ENCODE results near the gene EGFR. TPM values are rescaled to one million over a fixed set of nuclear protein-coding genes. Genes with fewer than 3 reads are reported as not detected.

EGFR gene
- total RNA-seq, 1 donor from 2014 or later = 12.8 TPM

DNA sequence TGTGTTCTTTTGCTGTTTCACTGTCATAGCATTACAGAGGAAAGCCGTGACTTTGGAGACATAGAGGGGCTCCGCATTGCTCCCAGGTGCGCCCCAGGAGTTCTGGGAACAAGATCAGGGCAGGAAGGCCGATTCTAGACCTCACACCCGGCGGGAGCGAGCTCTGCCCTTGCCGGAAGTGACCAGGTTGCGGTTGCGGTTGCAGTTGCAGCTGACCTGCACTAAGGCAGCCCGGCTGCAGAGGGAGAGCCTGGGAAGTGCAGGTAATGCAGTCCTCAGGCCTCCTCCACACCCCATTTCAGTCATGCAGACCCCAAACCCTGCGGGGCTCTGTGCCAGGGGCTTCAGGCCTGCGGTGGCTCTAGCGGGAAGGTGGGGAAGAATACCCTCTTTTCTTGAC, 216.3 kb downstream of the EGFR start:
- Mint-ChIP-seq H3K9me3 (ENCODE audit: unreplicated experiment) (peaks cover 7% of the 10 kb centered on the region), H3K27me3 (ENCODE audit: unreplicated experiment) (no peaks in the 10 kb centered on the region), H3K4me1 (ENCODE audit: low read depth, unreplicated experiment) (peaks cover 8% of the 10 kb centered on the region), H3K36me3 (ENCODE audit: unreplicated experiment) (peaks cover 5% of the 10 kb centered on the region), H3K4me3 (ENCODE audit: unreplicated experiment) (no peak overlapping the region), H3K27ac (ENCODE audit: unreplicated experiment) (no peak overlapping the region)
- TF ChIP-seq, protein P1, sequence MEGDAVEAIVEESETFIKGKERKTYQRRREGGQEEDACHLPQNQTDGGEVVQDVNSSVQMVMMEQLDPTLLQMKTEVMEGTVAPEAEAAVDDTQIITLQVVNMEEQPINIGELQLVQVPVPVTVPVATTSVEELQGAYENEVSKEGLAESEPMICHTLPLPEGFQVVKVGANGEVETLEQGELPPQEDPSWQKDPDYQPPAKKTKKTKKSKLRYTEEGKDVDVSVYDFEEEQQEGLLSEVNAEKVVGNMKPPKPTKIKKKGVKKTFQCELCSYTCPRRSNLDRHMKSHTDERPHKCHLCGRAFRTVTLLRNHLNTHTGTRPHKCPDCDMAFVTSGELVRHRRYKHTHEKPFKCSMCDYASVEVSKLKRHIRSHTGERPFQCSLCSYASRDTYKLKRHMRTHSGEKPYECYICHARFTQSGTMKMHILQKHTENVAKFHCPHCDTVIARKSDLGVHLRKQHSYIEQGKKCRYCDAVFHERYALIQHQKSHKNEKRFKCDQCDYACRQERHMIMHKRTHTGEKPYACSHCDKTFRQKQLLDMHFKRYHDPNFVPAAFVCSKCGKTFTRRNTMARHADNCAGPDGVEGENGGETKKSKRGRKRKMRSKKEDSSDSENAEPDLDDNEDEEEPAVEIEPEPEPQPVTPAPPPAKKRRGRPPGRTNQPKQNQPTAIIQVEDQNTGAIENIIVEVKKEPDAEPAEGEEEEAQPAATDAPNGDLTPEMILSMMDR (IDR thresholded peaks at IDR 0.05; ENCODE audit: partially characterized antibody, unreplicated experiment) = no peak
- DNase-seq = no peak

DNA sequence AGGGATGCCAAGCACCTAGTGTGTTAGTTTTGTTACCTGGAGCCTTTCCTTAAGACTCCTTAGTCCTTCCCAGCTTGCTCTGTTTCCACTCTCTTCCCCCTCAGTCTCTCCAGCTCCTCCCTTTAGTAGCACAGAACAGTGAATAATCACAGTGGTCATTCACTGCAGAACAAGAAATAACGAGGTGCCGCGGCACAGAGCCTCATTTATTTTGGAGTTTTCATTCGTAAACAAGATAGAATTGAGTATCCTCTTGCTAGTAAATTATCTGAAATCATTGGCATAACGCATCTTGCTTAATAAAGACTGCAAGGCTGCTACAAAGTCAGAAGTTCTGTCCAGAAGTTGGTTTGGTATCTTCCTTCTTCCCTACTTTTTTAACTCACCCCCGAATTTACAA, 217.0 kb downstream of the EGFR start:
- Mint-ChIP-seq H3K9me3 (ENCODE audit: unreplicated experiment) (peaks cover 5% of the 10 kb centered on the region), H3K27ac (ENCODE audit: unreplicated experiment) (no peak overlapping the region), H3K4me1 (ENCODE audit: low read depth, unreplicated experiment) (peaks cover 8% of the 10 kb centered on the region), H3K27me3 (ENCODE audit: unreplicated experiment) (no peaks in the 10 kb centered on the region), H3K36me3 (ENCODE audit: unreplicated experiment) (no peaks in the 10 kb centered on the region), H3K4me3 (ENCODE audit: unreplicated experiment) (no peak overlapping the region)
- TF ChIP-seq, protein P1 (IDR thresholded peaks at IDR 0.05; ENCODE audit: partially characterized antibody, unreplicated experiment) = no peak
- DNase-seq = no peak

DNA sequence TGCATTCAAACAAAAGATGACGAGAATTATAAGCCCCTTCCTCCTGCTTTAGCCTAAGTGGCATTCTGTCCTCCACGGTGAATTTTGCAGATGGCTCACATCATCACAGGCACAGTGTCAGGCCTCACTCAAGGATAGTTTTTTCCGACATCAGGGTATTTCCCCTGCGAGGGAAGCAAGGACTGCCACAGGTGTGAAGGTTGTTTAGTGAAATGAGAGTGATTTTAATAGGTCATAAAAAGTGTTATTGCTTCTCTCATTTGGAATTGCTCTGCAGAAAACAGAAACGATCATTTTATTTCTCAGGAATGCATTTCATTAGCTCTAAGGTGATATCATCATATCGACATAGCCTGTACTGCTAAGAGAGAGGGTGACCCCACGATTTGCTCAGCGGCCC, 217.7 kb downstream of the EGFR start:
- H3K36me3 Mint-ChIP-seq (ENCODE audit: unreplicated experiment) = no peaks in the 10 kb centered on the region
- TF ChIP-seq, protein P1 (IDR thresholded peaks at IDR 0.05; ENCODE audit: partially characterized antibody, unreplicated experiment) = no peak
- peaks cover 5% of the 10 kb centered on the region for H3K9me3 Mint-ChIP-seq (ENCODE audit: unreplicated experiment)
- no peak overlapping the region for H3K4me3 Mint-ChIP-seq (ENCODE audit: unreplicated experiment)
- no peak for DNase-seq
- H3K27ac Mint-ChIP-seq (ENCODE audit: unreplicated experiment) = no peak overlapping the region
- H3K27me3 Mint-ChIP-seq (ENCODE audit: unreplicated experiment) = no peaks in the 10 kb centered on the region
- H3K4me1 Mint-ChIP-seq (ENCODE audit: low read depth, unreplicated experiment) = peaks cover 8% of the 10 kb centered on the region

DNA sequence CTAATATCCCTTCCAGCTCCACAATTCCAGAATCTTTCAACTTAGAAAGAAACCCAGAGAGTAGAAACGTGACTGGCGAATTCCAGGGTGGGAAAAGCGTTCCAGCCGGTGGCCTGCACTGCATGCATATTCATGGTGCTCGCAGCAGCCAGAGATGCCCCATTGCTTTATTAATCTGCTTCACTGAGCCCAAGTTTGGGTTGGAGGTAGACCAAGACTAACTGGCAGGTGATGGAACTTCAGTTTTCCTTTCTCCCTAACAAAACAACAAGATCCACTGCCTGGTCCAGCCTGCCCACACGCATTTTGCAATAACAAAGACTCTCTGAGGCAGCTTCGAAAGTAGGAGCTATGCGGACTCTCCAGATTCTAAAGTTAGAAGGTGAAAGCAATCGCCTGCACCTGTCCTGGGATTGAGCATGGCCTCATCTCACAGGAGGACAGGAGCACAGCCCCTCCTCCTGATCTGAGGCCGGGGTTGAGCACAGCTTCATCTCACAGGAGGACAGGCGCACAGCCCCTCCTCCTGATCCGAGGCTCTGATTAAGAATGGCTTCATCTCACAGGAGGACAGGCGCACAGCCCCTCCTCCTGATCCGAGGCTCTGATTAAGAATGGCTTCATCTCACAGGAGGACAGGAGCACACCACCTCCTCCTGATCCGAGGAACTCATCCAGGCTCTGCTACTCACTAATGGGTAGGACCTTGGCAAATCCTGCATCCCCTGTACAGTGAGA, 218.5 kb downstream of the EGFR start:
- TF ChIP-seq, protein P1 (IDR thresholded peaks at IDR 0.05; ENCODE audit: partially characterized antibody, unreplicated experiment) = no peak
- Mint-ChIP-seq H3K27ac (ENCODE audit: unreplicated experiment) (no peak overlapping the region), H3K9me3 (ENCODE audit: unreplicated experiment) (peaks cover 3% of the 10 kb centered on the region), H3K27me3 (ENCODE audit: unreplicated experiment) (no peaks in the 10 kb centered on the region), H3K4me1 (ENCODE audit: low read depth, unreplicated experiment) (peaks cover 7% of the 10 kb centered on the region), H3K36me3 (ENCODE audit: unreplicated experiment) (no peaks in the 10 kb centered on the region), H3K4me3 (ENCODE audit: unreplicated experiment) (no peak overlapping the region)
- no peak for DNase-seq

DNA sequence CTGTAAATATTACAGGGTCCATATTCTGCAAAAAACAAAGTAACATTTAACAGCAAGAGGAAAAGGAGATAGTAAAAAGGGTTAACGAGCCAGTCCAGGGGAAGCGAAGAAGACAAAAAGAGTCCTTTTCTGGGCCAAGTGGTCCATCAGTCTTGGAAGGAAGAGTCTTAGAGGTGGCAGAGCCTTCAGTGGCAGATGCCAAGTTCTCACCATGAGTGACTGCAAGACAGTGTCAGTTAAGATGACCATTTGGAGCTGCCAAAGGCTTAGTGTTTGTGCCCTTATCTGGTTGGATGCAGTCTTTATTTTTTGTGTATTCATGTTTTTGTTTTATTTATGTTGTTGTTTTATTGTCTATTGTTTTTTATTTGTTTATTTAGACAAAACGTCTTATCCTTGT, 220.6 kb downstream of the EGFR start:
- no peaks in the 10 kb centered on the region for H3K36me3 Mint-ChIP-seq (ENCODE audit: unreplicated experiment)
- H3K9me3 Mint-ChIP-seq (ENCODE audit: unreplicated experiment) = peaks cover 1% of the 10 kb centered on the region
- TF ChIP-seq, protein P1 (IDR thresholded peaks at IDR 0.05; ENCODE audit: partially characterized antibody, unreplicated experiment) = no peak
- no peak for DNase-seq
- no peak overlapping the region for H3K27ac Mint-ChIP-seq (ENCODE audit: unreplicated experiment)
- no peaks in the 10 kb centered on the region for H3K27me3 Mint-ChIP-seq (ENCODE audit: unreplicated experiment)
- no peak overlapping the region for H3K4me3 Mint-ChIP-seq (ENCODE audit: unreplicated experiment)
- H3K4me1 Mint-ChIP-seq (ENCODE audit: low read depth, unreplicated experiment) = peaks cover 3% of the 10 kb centered on the region
